Activated CD4-positive, alpha-beta T cell treated with anti-CD3 and anti-CD28 coated beads, Interleukin-2, amount 10 ng/mL, durations not matched to agents 7 days and 5 days (primary cell): ENCODE results near the gene PRR7. TPM values are rescaled to one million over a fixed set of nuclear protein-coding genes. Genes with fewer than 3 reads are reported as not detected.

Experiments used
- CTCF ChIA-PET: fragments of 350-600 bp; sonication (Branson Sonifier 250); formaldehyde crosslinking; loops from one replicate; lab custom pipeline; 2021; ENCODE audit warnings: antibody characterized with exemption; lab: Charles Lee
- POLR2A ChIA-PET: fragments of 350-600 bp; sonication (Branson Sonifier 250); formaldehyde crosslinking; loops from one replicate; lab custom pipeline; 2021; ENCODE audit warnings: antibody characterized with exemption; lab: Charles Lee
- DNase-seq: peaks from one replicate; pipeline ENCODE4 v3.0.0-alpha.2; 2020
- H3K27ac Mint-ChIP-seq: one replicate; pipeline ENCODE4 v1.8.0; 2021; ENCODE audit warnings: mild to moderate bottlenecking, moderate library complexity, mixed read lengths
- H3K27me3 Mint-ChIP-seq: one replicate; pipeline ENCODE4 v1.8.0; 2021; ENCODE audit warnings: mixed read lengths
- H3K36me3 Mint-ChIP-seq: one replicate; pipeline ENCODE4 v1.8.0; 2021; ENCODE audit warnings: low read depth, mixed read lengths
- H3K4me1 Mint-ChIP-seq: one replicate; pipeline ENCODE4 v1.8.0; 2021; ENCODE audit warnings: mixed read lengths
- H3K4me3 Mint-ChIP-seq: one replicate; pipeline ENCODE4 v1.8.0; 2021; ENCODE audit warnings: mild to moderate bottlenecking, moderate library complexity, mixed read lengths
- H3K9me3 Mint-ChIP-seq: one replicate; pipeline ENCODE4 v1.8.0; 2021; ENCODE audit warnings: mixed read lengths
- total RNA-seq, 2 experiments: library from RNA; stranded (reverse); gene quantifications; one replicate each; pipeline ENCODE4 v1.2.3, GENCODE V29; 2021

Gene PRR7
- total RNA-seq, 2 experiments from 2014 or later: 5.3 to 9.7 TPM

GRCh38 chr5:177486256-177486655, 39.6 kb downstream of the PRR7 start:
- Mint-ChIP-seq H3K27me3 (no peaks in the 10 kb centered on the region), H3K36me3 (peaks cover 10% of the 10 kb centered on the region), H3K27ac (no peak overlapping the region), H3K4me3 (no peak overlapping the region), H3K9me3 (no peaks in the 10 kb centered on the region), H3K4me1 (peaks cover 6% of the 10 kb centered on the region)
- DNase-seq: no peak
- CTCF ChIA-PET: interaction anchor here (0.7 to 0.8 kb wide), 2 partner anchors 11 to 381 kb away, joined by 3 to 4 read pairs; partner anchors contain the start of gene PDLIM7
- POLR2A ChIA-PET: no interaction called here

- H3K27me3 Mint-ChIP-seq: no peaks in the 10 kb centered on the region
- H3K4me3 Mint-ChIP-seq: no peak overlapping the region
- H3K36me3 Mint-ChIP-seq: peaks cover 11% of the 10 kb centered on the region
- no peak overlapping the region for H3K27ac Mint-ChIP-seq
- H3K9me3 Mint-ChIP-seq: no peaks in the 10 kb centered on the region
- peaks cover 6% of the 10 kb centered on the region for H3K4me1 Mint-ChIP-seq
- no peak for DNase-seq
- CTCF ChIA-PET: interaction anchor here (0.7 kb wide), 1 partner anchor 382 kb away, joined by 3 read pairs; no protein-coding TSS in a partner anchor
- POLR2A ChIA-PET: interaction anchor here (0.6 kb wide), 1 partner anchor 8 kb away, joined by 3 read pairs; no protein-coding TSS in a partner anchor
Observed at GRCh38 chr5:177487144-177487543, 40.5 kb downstream of the PRR7 start.

GRCh38 chr5:177487975-177488374, 41.4 kb downstream of the PRR7 start:
- no peaks in the 10 kb centered on the region for H3K9me3 Mint-ChIP-seq
- POLR2A ChIA-PET: no interaction called here
- H3K4me3 Mint-ChIP-seq: no peak overlapping the region
- H3K27me3 Mint-ChIP-seq: no peaks in the 10 kb centered on the region
- CTCF ChIA-PET: interaction anchor here (1.3 to 1.7 kb wide), 2 partner anchors 16 to 97 kb away, joined by 5 to 7 read pairs; no protein-coding TSS in a partner anchor
- DNase-seq: no peak
- H3K36me3 Mint-ChIP-seq: peaks cover 16% of the 10 kb centered on the region
- H3K4me1 Mint-ChIP-seq: peaks cover 9% of the 10 kb centered on the region
- no peak overlapping the region for H3K27ac Mint-ChIP-seq

- Mint-ChIP-seq H3K4me3 (no peak overlapping the region), H3K27me3 (no peaks in the 10 kb centered on the region), H3K9me3 (no peaks in the 10 kb centered on the region), H3K36me3 (peaks cover 16% of the 10 kb centered on the region), H3K4me1 (peaks cover 18% of the 10 kb centered on the region), H3K27ac (no peak overlapping the region)
- POLR2A ChIA-PET: no interaction called here
- no peak for DNase-seq
- CTCF ChIA-PET: interaction anchor here (0.6 to 1.7 kb wide), 7 partner anchors 9 to 98 kb away, joined by 3 to 7 read pairs (median 3); no protein-coding TSS in a partner anchor
Observed at GRCh38 chr5:177489119-177489716, 42.6 kb downstream of the PRR7 start.

GRCh38 chr5:177490311-177490991, 43.8 kb downstream of the PRR7 start:
- H3K4me1 Mint-ChIP-seq: peaks cover 26% of the 10 kb centered on the region

GRCh38 chr5:177490992-177491391, 44.4 kb downstream of the PRR7 start:
- Mint-ChIP-seq H3K4me3 (no peak overlapping the region), H3K27ac (no peak overlapping the region), H3K36me3 (peaks cover 16% of the 10 kb centered on the region), H3K9me3 (no peaks in the 10 kb centered on the region), H3K27me3 (no peaks in the 10 kb centered on the region), H3K4me1 (peaks cover 31% of the 10 kb centered on the region)
- POLR2A ChIA-PET: no interaction called here
- no peak for DNase-seq
- CTCF ChIA-PET: interaction anchor here (0.6 kb wide), 1 partner anchor 576 kb away, joined by 3 read pairs; no protein-coding TSS in a partner anchor

More at GRCh38 chr5:177490311-177490991, 43.8 kb downstream of the PRR7 start:
- Mint-ChIP-seq H3K9me3 (no peaks in the 10 kb centered on the region), H3K27me3 (no peaks in the 10 kb centered on the region), H3K36me3 (peaks cover 16% of the 10 kb centered on the region), H3K27ac (peak overlapping the region; percentile 7), H3K4me3 (no peak overlapping the region)
- POLR2A ChIA-PET: no interaction called here
- CTCF ChIA-PET: interaction anchor here (1.3 kb wide), 1 partner anchor 12 kb away, joined by 5 read pairs; no protein-coding TSS in a partner anchor
- no peak for DNase-seq

GRCh38 chr5:177491429-177491945, 44.9 kb downstream of the PRR7 start:
- POLR2A ChIA-PET: no interaction called here
- peak; percentile 35 for DNase-seq
- Mint-ChIP-seq H3K36me3 (peaks cover 16% of the 10 kb centered on the region), H3K4me1 (peaks cover 36% of the 10 kb centered on the region), H3K27me3 (no peaks in the 10 kb centered on the region), H3K9me3 (no peaks in the 10 kb centered on the region), H3K27ac (no peak overlapping the region), H3K4me3 (no peak overlapping the region)
- CTCF ChIA-PET: interaction anchor here (0.6 to 1.8 kb wide), 3 partner anchors 10 to 576 kb away, joined by 3 to 4 read pairs (median 3); no protein-coding TSS in a partner anchor

GRCh38 chr5:177491983-177492746, 45.6 kb downstream of the PRR7 start:
- Mint-ChIP-seq H3K27ac (peak overlapping the region; percentile 36), H3K4me1 (peaks cover 36% of the 10 kb centered on the region), H3K36me3 (peaks cover 15% of the 10 kb centered on the region), H3K27me3 (no peaks in the 10 kb centered on the region), H3K4me3 (no peak overlapping the region), H3K9me3 (no peaks in the 10 kb centered on the region)
- no peak for DNase-seq
- POLR2A ChIA-PET: interaction anchor here (0.6 kb wide), 1 partner anchor 17 kb away, joined by 7 read pairs; no protein-coding TSS in a partner anchor
- CTCF ChIA-PET: interaction anchor here (0.7 to 2.2 kb wide), 11 partner anchors 11 to 180 kb away, joined by 3 to 6 read pairs (median 3); no protein-coding TSS in a partner anchor

- peaks cover 37% of the 10 kb centered on the region for H3K4me1 Mint-ChIP-seq
- ChIA-PET CTCF (interaction anchor here (0.8 to 2.2 kb wide), 12 partner anchors 32 to 183 kb away, joined by 3 to 6 read pairs (median 3); no protein-coding TSS in a partner anchor), POLR2A (no interaction called here)
- DNase-seq: no peak
- H3K27me3 Mint-ChIP-seq: peaks cover 1% of the 10 kb centered on the region
- peaks cover 15% of the 10 kb centered on the region for H3K36me3 Mint-ChIP-seq
- H3K27ac Mint-ChIP-seq: peak overlapping the region; percentile 36
- no peaks in the 10 kb centered on the region for H3K9me3 Mint-ChIP-seq
- no peak overlapping the region for H3K4me3 Mint-ChIP-seq
Observed at GRCh38 chr5:177492841-177493240, 46.2 kb downstream of the PRR7 start.

- H3K4me1 Mint-ChIP-seq: peaks cover 46% of the 10 kb centered on the region
- peak overlapping the region; percentile 75 for H3K27ac Mint-ChIP-seq
Observed at GRCh38 chr5:177493795-177494345, 47.3 kb downstream of the PRR7 start.

GRCh38 chr5:177494346-177495195, 48.0 kb downstream of the PRR7 start:
- peak overlapping the region; percentile 75 for H3K27ac Mint-ChIP-seq
- peaks cover 14% of the 10 kb centered on the region for H3K27me3 Mint-ChIP-seq
- POLR2A ChIA-PET: no interaction called here
- peaks cover 15% of the 10 kb centered on the region for H3K36me3 Mint-ChIP-seq
- CTCF ChIA-PET: interaction anchor here (0.7 to 2.8 kb wide), 10 partner anchors 9 to 182 kb away, joined by 3 to 18 read pairs (median 4); no protein-coding TSS in a partner anchor
- H3K9me3 Mint-ChIP-seq: no peaks in the 10 kb centered on the region
- no peak overlapping the region for H3K4me3 Mint-ChIP-seq
- peaks cover 48% of the 10 kb centered on the region for H3K4me1 Mint-ChIP-seq
- DNase-seq: peak; percentile 33

More at GRCh38 chr5:177493795-177494345, 47.3 kb downstream of the PRR7 start:
- no peak for DNase-seq
- H3K36me3 Mint-ChIP-seq: peaks cover 15% of the 10 kb centered on the region
- ChIA-PET CTCF (interaction anchor here (0.7 to 2.2 kb wide), 9 partner anchors 9 to 184 kb away, joined by 3 to 6 read pairs (median 3); no protein-coding TSS in a partner anchor), POLR2A (no interaction called here)
- H3K27me3 Mint-ChIP-seq: peaks cover 10% of the 10 kb centered on the region
- no peaks in the 10 kb centered on the region for H3K9me3 Mint-ChIP-seq
- no peak overlapping the region for H3K4me3 Mint-ChIP-seq
